Urinary bladder (tissue), 4 donors: Measurements from ENCODE around the gene ATMIN. TPM values are rescaled to one million over a fixed set of nuclear protein-coding genes. Genes with fewer than 3 reads are reported as not detected.

ENCODE experiments used
- DNase-seq: peaks from one replicate; pipeline ENCODE4 v3.0.0-alpha.2; 2015; ENCODE audit errors: extremely low spot score
- H3K27ac ChIP-seq: one replicate; pipeline ENCODE4 v1.5.1; 2013; ENCODE audit warnings: low read depth, mild to moderate bottlenecking, moderate library complexity
- H3K36me3 ChIP-seq: one replicate; pipeline ENCODE4 v1.6.1; 2013; ENCODE audit warnings: mild to moderate bottlenecking, moderate library complexity; ENCODE audit not compliant: insufficient read depth
- H3K4me1 ChIP-seq: one replicate; pipeline ENCODE4 v1.6.1; 2013; ENCODE audit warnings: mild to moderate bottlenecking, moderate library complexity; ENCODE audit not compliant: insufficient read depth
- H3K4me3 ChIP-seq: one replicate; pipeline ENCODE4 v1.5.1; 2013; ENCODE audit warnings: low read depth, low read length
- WGBS: extraction: QIAGEN DNeasy Blood & Tissue Kit; methylation state at CpG from one replicate; pipeline ENCODE4 v1.1.7; 2013; 5-methylcytosine and 5-hydroxymethylcytosine counted together
- polyA plus RNA-seq: library from polyadenylated mRNA; stranded (reverse); fragments of 200-250 nt; gene quantifications from one replicate; pipeline ENCODE4 v1.2.3, GENCODE V29; 2013
- total RNA-seq: library from RNA; depleted of rRNA; stranded (reverse); fragments of >200 nt; gene quantifications from one replicate; pipeline ENCODE4 v1.2.3, GENCODE V29; 2014
- donor health status: healthy with polysubstance abuse.
- donor health status: healthy.

Gene ATMIN
- total and polyA plus RNA-seq, 2 donors: 26.7 to 44.1 TPM

DNA sequence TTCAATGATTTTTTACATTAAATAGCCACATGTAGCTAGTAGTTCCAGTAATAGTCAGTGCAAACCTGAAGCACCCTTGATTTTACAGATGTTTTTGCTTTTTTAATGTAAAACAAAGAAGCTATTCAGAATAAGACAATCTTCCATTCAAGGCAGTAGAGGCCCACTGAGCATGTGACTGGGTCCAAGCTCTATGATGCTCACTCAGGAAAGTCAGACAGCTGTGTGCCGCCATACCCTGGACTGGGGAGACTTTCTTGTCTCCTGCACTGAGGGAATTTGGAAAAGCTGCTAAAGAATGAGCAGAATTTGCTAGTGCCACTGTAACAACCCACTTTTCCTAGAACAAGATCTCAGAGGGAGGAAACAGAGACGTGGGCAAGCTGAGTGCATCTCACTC, 17.1 kb upstream of the ATMIN start:
- H3K27ac ChIP-seq: no peak overlapping the region
- DNase-seq: no peak
- peaks cover 1% of the 10 kb centered on the region for H3K36me3 ChIP-seq
- H3K4me1 ChIP-seq: no peaks in the 10 kb centered on the region
- no peak overlapping the region for H3K4me3 ChIP-seq
- 92% methylated on average over 2 of the region's 2 CpGs for WGBS

DNA sequence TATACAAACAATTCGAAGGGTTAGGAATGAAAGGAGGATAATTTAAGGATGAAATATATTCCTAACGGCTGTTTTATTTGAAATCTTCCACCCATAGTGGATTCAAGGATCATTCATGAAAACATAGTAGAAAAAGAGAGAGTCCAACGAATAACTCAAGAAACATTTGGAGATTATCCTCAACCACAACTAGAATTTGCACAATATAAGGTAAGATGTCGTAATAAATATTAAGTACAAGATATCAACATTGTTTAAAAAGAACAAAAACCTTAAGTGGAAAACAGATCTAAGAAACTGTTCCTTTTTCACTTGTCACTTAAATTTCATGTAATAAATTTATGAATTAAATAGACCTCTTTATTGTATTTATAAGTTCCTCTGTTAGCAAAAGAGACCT, 9.2 kb upstream of the ATMIN start:
- WGBS: 88% methylated on average over 4 of the region's 4 CpGs
- H3K4me3 ChIP-seq: no peak overlapping the region
- H3K4me1 ChIP-seq: no peaks in the 10 kb centered on the region
- H3K27ac ChIP-seq: no peak overlapping the region
- DNase-seq: no peak
- peaks cover 1% of the 10 kb centered on the region for H3K36me3 ChIP-seq

DNA sequence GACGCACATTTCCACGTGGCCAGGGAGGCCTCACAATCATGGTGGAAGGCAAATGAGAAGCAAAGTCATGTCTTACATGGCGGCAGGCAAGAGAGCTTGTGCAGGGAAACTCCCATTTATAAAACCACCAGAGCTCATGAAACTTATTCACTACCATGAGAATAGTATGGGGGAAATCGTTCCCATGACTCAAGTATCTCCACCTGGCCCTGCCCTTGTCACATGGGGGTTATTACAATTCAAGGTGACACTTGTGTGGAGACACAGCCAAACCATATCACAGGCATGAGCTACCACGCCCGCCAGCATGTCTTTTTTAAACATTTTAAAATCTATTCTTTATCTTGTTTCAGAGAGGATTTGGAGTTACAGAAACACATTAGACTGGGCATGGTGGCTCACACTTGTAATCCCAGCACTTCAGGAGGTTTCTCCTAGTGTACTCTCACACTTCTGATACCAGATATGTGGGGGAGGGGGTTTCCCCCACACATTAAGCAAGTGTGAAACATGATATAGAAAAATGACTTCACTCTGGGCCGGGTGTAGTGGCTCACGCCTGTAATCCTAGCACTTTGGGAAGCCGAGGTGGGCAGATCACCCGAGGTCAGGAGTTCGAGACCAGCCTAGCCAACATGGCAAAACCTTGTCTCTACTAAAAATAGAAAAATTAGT, 5.6 kb upstream of the ATMIN start:
- no peaks in the 10 kb centered on the region for H3K36me3 ChIP-seq
- H3K27ac ChIP-seq: no peak overlapping the region
- no peaks in the 10 kb centered on the region for H3K4me1 ChIP-seq
- H3K4me3 ChIP-seq: no peak overlapping the region
- WGBS: 95% methylated on average over 11 of the region's 11 CpGs
- no peak for DNase-seq

DNA sequence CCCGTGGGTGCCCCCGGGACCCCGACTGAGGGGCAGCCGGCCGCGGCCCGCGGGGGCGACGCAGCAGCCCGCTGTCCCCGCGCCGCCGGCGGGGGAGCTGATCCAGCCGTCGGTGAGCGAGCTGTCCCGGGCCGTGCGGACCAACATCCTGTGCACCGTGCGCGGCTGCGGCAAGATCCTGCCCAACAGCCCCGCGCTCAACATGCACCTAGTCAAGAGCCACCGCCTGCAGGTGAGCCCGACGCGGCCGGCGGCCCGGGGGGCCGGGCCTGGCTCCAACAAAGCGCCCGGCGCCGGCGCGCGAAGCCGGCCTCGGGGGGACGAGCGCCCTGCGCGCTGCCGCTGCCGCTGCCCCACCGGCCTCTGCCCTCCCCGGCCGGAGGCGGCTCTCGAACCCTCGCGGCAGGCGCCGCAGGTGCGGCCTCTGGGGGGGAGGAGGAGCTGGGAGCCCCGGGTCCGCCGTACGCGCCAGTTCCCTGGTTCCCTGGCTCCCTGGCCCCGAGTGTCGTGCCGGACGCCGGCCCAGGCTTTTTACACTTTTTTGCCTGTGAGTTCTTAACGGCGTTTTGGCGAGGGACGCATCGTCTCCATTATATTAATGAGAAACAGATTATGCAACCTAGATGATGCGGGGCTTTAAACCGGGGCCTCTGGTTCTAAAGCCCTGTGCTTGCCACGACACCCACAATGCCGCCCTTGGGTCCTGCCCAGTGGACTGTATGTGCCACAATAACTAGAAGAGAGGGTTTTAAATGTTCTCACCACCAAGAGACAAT, 521 bp downstream of the ATMIN start:
- DNase-seq: no peak
- under 1% methylated on average over 80 of the region's 80 CpGs for WGBS
- Histone ChIP-seq H3K4me3 (peak overlapping the region; percentile 96), H3K36me3 (no peaks in the 10 kb centered on the region), H3K4me1 (no peaks in the 10 kb centered on the region), H3K27ac (peak overlapping the region; percentile 69)

DNA sequence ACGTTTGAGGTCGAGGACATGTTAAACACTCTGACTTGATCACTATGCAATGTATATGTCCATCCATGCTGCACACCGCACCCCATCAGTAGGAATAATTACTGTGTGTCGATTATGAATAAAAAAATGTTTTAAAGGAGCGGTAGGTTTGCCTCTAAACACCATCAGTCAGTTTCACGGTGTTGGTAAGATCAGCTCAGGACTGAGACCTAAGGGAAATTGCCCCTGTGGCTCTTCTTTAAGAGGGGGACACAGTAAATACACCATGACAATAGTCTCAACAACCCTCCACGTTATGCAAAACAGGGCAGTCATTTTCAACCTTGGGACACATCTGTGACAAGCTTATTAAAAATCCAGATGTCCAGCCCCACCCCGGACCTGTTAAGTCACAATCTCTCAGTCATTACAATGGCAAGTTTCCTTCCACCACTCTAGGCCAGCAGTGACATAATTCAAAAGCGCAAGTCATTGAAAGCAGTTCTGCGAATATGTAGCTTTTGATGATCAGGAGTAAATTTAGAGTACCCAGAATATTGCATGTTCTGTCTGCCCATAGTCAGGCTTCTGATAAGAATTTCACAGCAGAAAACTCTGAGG, 1.2 kb downstream of the ATMIN start:
- no peak for DNase-seq
- Histone ChIP-seq H3K27ac (no peak overlapping the region), H3K4me1 (no peaks in the 10 kb centered on the region), H3K4me3 (peak overlapping the region; percentile 96), H3K36me3 (peaks cover 3% of the 10 kb centered on the region)
- WGBS: 29% methylated on average over 10 of the region's 10 CpGs

DNA sequence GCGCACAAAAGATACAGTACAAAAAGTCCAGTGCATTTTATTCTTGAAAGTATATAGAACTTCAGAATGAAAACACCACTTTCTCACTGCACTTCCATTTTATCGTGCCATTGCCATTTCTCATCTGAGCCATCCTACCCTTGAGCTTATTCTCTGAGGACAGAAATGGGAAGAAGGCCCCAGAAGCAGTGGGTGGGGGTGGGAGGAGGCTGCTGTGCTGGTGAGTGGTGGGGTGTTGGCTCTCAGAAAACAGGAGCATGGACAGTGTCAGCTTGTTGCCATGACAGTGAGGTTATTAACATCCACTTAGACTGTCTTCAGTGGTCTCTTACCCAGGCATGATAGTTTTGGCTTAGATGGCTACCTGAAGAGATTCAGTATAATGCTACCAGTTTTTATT, 4.5 kb downstream of the ATMIN start:
- H3K4me3 ChIP-seq: no peak overlapping the region
- no peak overlapping the region for H3K27ac ChIP-seq
- WGBS: 92% methylated on average over 2 of the region's 2 CpGs
- DNase-seq: no peak
- peaks cover 11% of the 10 kb centered on the region for H3K36me3 ChIP-seq
- no peaks in the 10 kb centered on the region for H3K4me1 ChIP-seq

DNA sequence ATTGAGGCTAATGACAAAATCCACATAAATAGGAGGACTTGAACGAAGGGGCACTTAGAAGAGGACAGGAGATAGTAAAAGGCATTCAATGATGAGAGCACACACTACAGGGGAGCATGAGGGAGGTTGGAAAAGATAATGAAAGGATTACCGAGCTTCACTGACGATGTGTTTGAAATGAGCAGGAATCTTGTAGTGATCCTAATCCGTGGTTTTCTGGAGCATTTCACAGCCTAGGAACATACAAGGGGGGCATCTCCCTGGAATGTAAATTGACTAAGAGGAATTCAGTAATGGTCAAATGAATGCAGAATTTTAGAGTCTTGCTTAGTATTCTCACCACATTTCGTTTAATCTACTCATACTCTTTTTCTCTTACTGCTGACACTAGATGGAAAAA, 5.2 kb downstream of the ATMIN start:
- no peak for DNase-seq
- H3K27ac ChIP-seq: no peak overlapping the region
- peaks cover 11% of the 10 kb centered on the region for H3K36me3 ChIP-seq
- WGBS: 76% methylated on average over 5 of the region's 5 CpGs
- H3K4me1 ChIP-seq: no peaks in the 10 kb centered on the region
- no peak overlapping the region for H3K4me3 ChIP-seq

DNA sequence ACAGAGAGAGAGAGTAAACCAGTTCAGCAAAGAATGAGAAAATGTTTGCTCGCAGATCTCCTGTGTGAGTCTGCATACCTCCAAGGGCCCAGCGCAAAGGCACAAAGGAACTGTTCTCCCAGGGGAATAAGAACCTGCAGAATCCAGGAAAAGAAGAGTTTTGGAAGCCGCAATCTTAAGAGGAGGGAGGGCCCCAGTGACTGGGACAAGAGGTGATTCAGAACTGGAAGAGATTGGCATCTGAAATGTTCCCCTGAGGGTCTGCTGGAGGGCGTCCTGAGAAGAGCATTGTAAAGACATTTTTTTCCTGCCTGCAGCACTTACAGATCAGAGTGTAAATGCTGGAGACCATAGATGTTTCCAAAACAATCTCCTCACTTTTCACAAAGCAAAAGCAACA, 6.1 kb downstream of the ATMIN start:
- Histone ChIP-seq H3K4me1 (no peaks in the 10 kb centered on the region), H3K27ac (no peak overlapping the region), H3K4me3 (no peak overlapping the region), H3K36me3 (peaks cover 11% of the 10 kb centered on the region)
- no peak for DNase-seq
- WGBS: 90% methylated on average over 4 of the region's 4 CpGs

DNA sequence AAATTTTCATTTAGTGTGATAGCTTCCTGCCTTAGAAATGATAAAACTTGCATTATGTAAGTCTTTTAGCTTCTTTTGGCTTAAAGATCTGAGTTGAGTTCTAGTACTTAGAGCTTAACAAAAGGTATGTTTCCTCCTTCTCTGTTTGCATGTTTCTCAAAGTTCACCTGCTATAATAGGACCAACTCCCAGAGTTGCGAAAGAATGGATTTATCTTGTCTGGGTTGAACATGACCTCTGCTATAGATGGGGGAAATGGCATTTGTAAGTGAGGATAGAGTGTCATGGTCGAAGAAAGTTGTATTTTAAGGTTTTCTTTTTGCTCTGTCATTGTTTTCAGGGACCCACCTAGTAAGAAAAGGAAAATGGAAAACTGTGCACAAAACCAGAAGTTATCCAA, 7.2 kb downstream of the ATMIN start:
- no peak for DNase-seq
- H3K27ac ChIP-seq: no peak overlapping the region
- peaks cover 11% of the 10 kb centered on the region for H3K36me3 ChIP-seq
- no peaks in the 10 kb centered on the region for H3K4me1 ChIP-seq
- WGBS: 96% methylated on average over 2 of the region's 2 CpGs
- no peak overlapping the region for H3K4me3 ChIP-seq

DNA sequence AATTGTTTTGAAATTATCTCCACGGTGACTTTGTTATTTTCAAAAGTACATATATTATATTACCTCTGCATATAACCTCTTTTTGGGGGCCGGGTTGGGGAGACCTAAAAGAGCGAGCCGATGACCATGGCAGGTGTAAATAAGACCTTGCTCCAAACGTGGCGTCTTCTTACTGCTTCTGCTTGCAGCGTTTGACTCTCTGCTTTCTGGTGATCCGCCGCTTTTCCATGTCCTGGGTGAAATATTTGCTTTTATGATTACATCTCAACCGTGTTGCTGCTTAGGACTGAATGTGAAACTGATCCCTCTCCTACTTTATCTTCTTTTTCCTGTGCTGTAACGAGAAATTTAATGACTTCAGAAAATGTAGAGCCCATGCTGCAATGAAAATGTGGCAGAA, 18.1 kb downstream of the ATMIN start:
- 70% methylated on average over 11 of the region's 11 CpGs for WGBS

DNA sequence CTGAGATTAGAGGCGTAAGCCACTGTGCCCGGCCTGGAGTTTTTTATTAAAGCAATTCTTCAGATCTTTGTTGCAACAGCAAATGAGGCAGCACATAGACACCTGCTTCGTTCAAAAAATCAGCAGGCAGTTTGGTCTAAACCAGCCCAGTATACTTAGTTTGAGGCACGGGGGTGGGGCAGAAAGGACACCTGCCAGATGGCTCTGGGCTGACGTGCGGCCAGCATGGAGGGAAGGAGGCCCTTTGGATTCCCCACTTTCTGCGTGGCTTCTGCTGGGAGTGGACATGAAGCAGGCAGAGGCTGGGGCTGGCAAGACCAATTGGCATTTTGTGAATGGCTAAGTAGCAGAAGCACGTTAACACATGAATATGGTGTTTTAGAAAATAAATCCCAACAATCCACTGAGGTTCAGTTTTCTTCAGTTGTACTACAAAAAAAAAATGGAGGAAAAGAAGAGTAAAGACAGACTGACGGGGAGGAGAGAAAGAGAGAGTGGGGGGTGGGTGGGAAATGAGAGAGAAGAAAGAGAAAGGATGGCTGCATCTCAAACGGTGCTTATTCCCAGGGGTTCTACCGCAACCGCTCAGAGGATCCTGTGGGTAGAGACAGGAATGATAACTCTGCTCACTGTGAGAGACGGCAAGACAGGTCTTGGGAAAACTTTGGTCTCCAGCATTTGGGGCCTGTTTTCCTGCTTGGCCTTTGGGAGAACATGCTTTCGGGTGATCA, 25.1 kb downstream of the ATMIN start:
- peaks cover 1% of the 10 kb centered on the region for H3K36me3 ChIP-seq
- no peak for DNase-seq
- 84% methylated on average over 14 of the region's 14 CpGs for WGBS
- no peak overlapping the region for H3K27ac ChIP-seq
- H3K4me3 ChIP-seq: no peak overlapping the region
- no peaks in the 10 kb centered on the region for H3K4me1 ChIP-seq

More for the DNA sequence above, 18.1 kb downstream of the ATMIN start:
- Histone ChIP-seq H3K27ac (no peak overlapping the region), H3K36me3 (peaks cover 1% of the 10 kb centered on the region), H3K4me3 (no peak overlapping the region), H3K4me1 (no peaks in the 10 kb centered on the region)
- DNase-seq: no peak

DNA sequence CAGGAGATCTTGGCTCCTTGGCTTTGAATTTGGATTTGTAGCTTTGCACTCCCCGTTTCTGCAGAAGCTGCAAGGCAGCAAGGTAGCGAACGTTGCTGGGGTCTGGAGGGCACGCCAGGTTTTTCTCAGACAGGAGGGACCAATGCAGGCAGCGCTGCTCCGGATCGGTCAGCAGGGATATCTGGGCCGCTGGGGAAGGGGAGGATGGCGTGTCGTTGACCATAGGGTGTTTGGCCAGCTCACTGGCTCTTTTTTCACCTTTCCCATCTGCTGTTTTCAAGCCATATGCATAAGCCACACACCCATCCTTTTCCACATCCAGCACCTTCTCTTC, 25.6 kb downstream of the ATMIN start:
- Histone ChIP-seq H3K36me3 (peaks cover 1% of the 10 kb centered on the region), H3K4me1 (no peaks in the 10 kb centered on the region), H3K4me3 (no peak overlapping the region), H3K27ac (no peak overlapping the region)
- no peak for DNase-seq
- 83% methylated on average over 10 of the region's 10 CpGs for WGBS

DNA sequence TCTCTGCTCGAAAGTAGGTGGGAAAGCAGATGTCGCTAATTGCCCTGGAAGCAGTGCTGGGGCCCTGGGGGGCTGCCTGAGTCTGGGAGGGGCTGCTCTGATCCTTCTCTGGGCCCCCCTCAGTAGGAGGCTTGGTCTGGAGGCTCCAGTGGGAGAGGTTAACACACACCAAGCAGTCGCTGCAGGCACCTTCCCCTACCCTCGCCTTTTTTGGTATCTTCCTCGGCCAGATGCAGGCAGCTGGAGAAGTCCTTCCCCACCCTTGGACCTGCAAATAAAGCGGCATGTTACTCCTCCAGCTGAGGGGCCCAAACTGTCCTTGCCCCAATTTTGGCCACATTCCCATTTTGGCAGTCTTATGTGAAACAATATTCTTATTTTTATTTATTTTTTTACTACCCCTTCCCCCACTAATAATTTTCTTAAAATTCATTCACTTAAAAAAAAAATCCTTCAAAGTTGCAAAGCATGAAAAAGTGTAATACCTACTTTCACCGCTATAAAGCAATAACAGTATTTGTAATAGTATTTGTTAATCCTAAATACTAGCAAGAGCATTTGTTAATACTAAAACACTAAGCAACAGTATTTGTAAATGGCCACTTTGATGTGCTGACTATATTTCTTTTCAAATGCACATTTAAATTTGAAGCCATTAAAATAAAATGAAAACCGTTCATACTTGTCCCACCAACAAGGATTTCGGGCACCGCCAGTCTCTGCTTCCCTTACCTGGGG, 26.4 kb downstream of the ATMIN start:
- H3K4me3 ChIP-seq: no peak overlapping the region
- no peaks in the 10 kb centered on the region for H3K36me3 ChIP-seq
- no peaks in the 10 kb centered on the region for H3K4me1 ChIP-seq
- 77% methylated on average over 10 of the region's 10 CpGs for WGBS
- no peak for DNase-seq
- H3K27ac ChIP-seq: no peak overlapping the region
